Upper lobe of left lung (tissue), 6 donors: ENCODE data around the gene TMCC3. TPM values are rescaled to one million over a fixed set of nuclear protein-coding genes. Genes with fewer than 3 reads are reported as not detected.
A peak's percentile ranks its signal among the peaks of the same experiment; 100 is the strongest.

Experiments
- ATAC-seq, 2 donors: fragments of 200-7000 bp; cut with Tn5 transposase; one replicate each; pipeline ENCODE4 v1.9.1; 2022; ENCODE audit warnings: mild to moderate bottlenecking in 2 of 2, moderate library complexity in 2 of 2; ENCODE audit not compliant: low FRiP score in 2 of 2
- DNase-seq, 2 donors: peaks; one replicate each; pipeline ENCODE4 v3.0.0-alpha.2; 2019 to 2020
- H3K27ac ChIP-seq, 4 donors: fragments of 200-600 bp; sonication (generic); one replicate each; pipeline ENCODE4 v1.5.1; 2016 to 2019
- H3K27me3 ChIP-seq, 4 donors: fragments of 200-600 bp; sonication (generic); one replicate each; pipeline ENCODE4 v1.5.1; 2017 to 2019
- H3K36me3 ChIP-seq, 4 donors: fragments of 200-600 bp; sonication (generic); one replicate each; pipeline ENCODE4 v1.5.1; 2016 to 2019
- H3K4me1 ChIP-seq, 4 donors: fragments of 200-600 bp; sonication (generic); one replicate each; pipeline ENCODE4 v1.5.1; 2018 to 2019
- H3K4me3 ChIP-seq, 4 donors: fragments of 200-600 bp; sonication (generic); one replicate each; pipeline ENCODE4 v1.5.1; 2017 to 2019; ENCODE audit warnings: mild to moderate bottlenecking in 2 of 4, moderate library complexity in 1 of 4
- H3K9me3 ChIP-seq, 4 donors: fragments of 200-600 bp; sonication (generic); one replicate each; pipeline ENCODE4 v1.5.1; 2018 to 2019
- EP300 ChIP-seq, 4 donors: sonication (generic); formaldehyde crosslinking; IDR thresholded peaks; one replicate each; pipeline ENCODE4 v1.5.1; 2017; ENCODE audit warnings: antibody characterized with exemption in 4 of 4, control low read depth in 2 of 4
- POLR2A ChIP-seq, 4 donors: fragments of 450-650 bp; IDR thresholded peaks; one replicate each; pipeline ENCODE4 v1.5.1; 2016 to 2017; ENCODE audit warnings: antibody characterized with exemption in 4 of 4, mild to moderate bottlenecking in 2 of 4
- POLR2AphosphoS5 ChIP-seq, 2 donors: sonication (generic); formaldehyde crosslinking; IDR thresholded peaks; one replicate each; pipeline ENCODE4 v1.5.1; 2017; ENCODE audit warnings: antibody characterized with exemption in 2 of 2
- WGBS, 2 donors: methylation state at CpG; one replicate each; pipeline ENCODE4 v1.1.5; 2017 to 2018; 5-methylcytosine and 5-hydroxymethylcytosine counted together
- total RNA-seq, 6 donors: library from RNA; depleted of rRNA in 4 of 6; stranded (reverse); fragments of >200 nt in 4 of 6; gene quantifications; one replicate each; pipeline versions ENCODE4 v1.1.0 to v1.2.1, GENCODE V29; 2016 to 2021
- TF ChIP-seq, protein P1 (sequence below), 6 experiments: fragments of 450-650 bp in 4 of 6; fragments of 200-600 bp in 2 of 6; sonication (generic) in 2 of 6; IDR thresholded peaks; one replicate each; pipeline ENCODE4 v1.5.1; 2016 to 2019; ENCODE audit warnings: antibody characterized with exemption in 6 of 6
- donor health status: DM: no; HTN: no; CAD: no; lungs with moderate emphysema.
- donor health status: DM: no; HTN: yes; CAD: no; lungs with severe emphysema.

The TMCC3 gene
- total RNA-seq, 6 donors from 2014 or later: 5.4 to 17.4 (median 12.7) TPM

DNA sequence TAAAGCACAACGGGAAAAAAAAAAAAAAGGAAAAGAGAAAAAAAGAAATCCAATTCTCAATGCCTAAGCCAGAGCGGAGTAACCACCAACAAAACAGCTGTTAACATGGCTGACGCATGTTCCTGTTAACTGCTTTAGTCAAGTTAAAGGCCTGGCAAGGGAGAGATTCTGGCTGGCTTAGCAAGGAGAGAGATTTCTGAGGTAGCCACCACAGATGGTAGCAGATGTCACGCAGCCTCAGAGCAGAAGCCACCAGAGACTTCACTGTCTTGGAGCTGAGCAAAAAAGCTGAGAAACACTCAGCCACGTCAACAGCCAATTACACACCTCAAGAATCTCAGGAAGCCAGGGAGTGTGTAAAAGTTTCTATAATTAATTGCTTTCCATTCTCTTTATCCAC lies 87.1 kb downstream of the TMCC3 start:
- WGBS, 2 donors: 80 to 82% methylated on average over 5 of the region's 5 CpGs
- Histone ChIP-seq H3K27ac (no peak overlapping the region), H3K4me3 (no peak overlapping the region), H3K9me3 (no peaks in the 10 kb centered on the region), H3K27me3 (no peaks in the 10 kb centered on the region), H3K4me1 (no peaks in the 10 kb centered on the region), H3K36me3 (no peaks in the 10 kb centered on the region)
- DNase-seq: no peak
- ATAC-seq: no peak
- no peak for TF ChIP-seq EP300 (IDR thresholded peaks at IDR 0.05)
- no peak for TF ChIP-seq POLR2A (IDR thresholded peaks at IDR 0.05)
- TF ChIP-seq POLR2AphosphoS5 (IDR thresholded peaks at IDR 0.05): no peak
- TF ChIP-seq, protein P1, sequence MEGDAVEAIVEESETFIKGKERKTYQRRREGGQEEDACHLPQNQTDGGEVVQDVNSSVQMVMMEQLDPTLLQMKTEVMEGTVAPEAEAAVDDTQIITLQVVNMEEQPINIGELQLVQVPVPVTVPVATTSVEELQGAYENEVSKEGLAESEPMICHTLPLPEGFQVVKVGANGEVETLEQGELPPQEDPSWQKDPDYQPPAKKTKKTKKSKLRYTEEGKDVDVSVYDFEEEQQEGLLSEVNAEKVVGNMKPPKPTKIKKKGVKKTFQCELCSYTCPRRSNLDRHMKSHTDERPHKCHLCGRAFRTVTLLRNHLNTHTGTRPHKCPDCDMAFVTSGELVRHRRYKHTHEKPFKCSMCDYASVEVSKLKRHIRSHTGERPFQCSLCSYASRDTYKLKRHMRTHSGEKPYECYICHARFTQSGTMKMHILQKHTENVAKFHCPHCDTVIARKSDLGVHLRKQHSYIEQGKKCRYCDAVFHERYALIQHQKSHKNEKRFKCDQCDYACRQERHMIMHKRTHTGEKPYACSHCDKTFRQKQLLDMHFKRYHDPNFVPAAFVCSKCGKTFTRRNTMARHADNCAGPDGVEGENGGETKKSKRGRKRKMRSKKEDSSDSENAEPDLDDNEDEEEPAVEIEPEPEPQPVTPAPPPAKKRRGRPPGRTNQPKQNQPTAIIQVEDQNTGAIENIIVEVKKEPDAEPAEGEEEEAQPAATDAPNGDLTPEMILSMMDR (IDR thresholded peaks at IDR 0.05): no peak

DNA sequence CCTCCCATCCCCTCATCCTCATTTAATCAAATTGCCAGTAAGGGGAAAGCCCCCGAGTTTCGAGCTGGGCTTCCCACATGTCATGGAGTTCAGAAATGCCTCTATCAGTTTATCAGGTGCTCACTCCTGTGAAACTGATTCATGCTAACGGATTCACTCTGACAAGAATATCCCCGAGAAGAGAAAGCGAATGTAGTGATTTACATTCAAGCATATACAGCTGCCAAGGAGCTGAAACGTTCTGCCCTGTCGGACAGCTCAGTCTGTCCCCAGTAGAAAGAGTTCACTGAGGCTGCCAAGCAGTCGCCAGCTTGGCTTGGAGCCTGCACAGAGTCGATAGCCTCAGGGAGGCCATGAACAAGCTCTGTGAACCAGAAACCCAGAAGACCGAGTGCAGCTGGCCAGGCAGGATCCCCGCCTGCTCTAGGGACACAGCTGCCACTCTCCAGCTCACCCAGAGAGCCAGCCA lies 88.4 kb downstream of the TMCC3 start:
- no peak for DNase-seq
- ATAC-seq: no peak
- no peak overlapping the region for H3K4me3 ChIP-seq
- H3K4me1 ChIP-seq: no peaks in the 10 kb centered on the region
- H3K36me3 ChIP-seq: no peaks in the 10 kb centered on the region
- no peak overlapping the region for H3K27ac ChIP-seq
- no peaks in the 10 kb centered on the region for H3K27me3 ChIP-seq
- TF ChIP-seq EP300 (IDR thresholded peaks at IDR 0.05): no peak
- TF ChIP-seq POLR2AphosphoS5 (IDR thresholded peaks at IDR 0.05): no peak
- TF ChIP-seq POLR2A (IDR thresholded peaks at IDR 0.05): no peak
- TF ChIP-seq, protein P1 (IDR thresholded peaks at IDR 0.05): no peak
- WGBS, 2 donors: 74 to 75% methylated on average over 11 of the region's 11 CpGs
- no peaks in the 10 kb centered on the region for H3K9me3 ChIP-seq

DNA sequence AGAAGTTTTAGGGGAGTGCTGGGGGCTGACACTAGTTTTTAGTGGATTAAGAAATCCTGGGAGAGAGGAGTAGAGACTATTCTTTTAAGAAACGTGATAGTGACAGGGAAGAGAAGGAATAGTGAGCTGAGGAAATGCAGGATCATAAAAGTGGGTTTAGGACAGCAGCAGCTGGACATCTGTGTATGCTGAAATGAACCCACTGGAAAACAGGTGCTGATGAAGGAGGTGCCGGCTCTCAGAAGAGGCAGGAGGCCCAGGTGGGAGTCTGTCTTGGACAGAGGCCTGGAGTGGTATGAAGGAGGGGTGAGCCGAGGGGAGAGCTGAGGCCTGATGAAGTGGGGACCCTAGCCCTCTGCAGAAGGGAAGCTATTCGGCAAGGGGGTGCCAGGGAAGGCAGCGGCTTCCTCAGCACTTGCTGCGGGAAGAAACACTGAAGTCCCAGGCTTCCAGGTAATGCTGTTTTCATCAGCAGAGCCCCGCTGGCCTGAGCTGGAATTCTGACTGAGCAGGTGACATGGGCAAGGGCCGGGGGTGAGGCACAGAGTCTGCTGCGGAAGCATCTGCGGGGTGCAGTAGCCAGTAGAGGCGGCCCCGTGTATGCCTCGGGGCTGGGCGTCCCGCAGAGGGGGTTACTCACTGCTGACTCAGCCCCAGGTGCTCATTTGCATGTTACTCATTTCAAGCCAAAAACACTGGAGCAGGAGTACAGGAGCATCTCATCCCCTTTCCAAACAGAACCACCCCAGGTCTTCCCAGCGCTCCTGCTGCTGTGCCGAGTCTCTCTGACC lies 89.7 kb downstream of the TMCC3 start:
- H3K4me1 ChIP-seq: no peaks in the 10 kb centered on the region
- H3K27ac ChIP-seq: no peak overlapping the region
- H3K9me3 ChIP-seq: no peaks in the 10 kb centered on the region
- WGBS, 2 donors: 72 to 79% methylated on average over 8 to 17 of the region's 17 CpGs
- H3K4me3 ChIP-seq: no peak overlapping the region
- peak in 1 of 2 donors; percentile 52 for DNase-seq
- H3K36me3 ChIP-seq: no peaks in the 10 kb centered on the region
- ATAC-seq: peak; percentile 21 to 58
- TF ChIP-seq, protein P1 (IDR thresholded peaks at IDR 0.05): no peak
- TF ChIP-seq POLR2A (IDR thresholded peaks at IDR 0.05): no peak
- TF ChIP-seq EP300 (IDR thresholded peaks at IDR 0.05): no peak
- TF ChIP-seq POLR2AphosphoS5 (IDR thresholded peaks at IDR 0.05): no peak
- no peaks in the 10 kb centered on the region for H3K27me3 ChIP-seq

DNA sequence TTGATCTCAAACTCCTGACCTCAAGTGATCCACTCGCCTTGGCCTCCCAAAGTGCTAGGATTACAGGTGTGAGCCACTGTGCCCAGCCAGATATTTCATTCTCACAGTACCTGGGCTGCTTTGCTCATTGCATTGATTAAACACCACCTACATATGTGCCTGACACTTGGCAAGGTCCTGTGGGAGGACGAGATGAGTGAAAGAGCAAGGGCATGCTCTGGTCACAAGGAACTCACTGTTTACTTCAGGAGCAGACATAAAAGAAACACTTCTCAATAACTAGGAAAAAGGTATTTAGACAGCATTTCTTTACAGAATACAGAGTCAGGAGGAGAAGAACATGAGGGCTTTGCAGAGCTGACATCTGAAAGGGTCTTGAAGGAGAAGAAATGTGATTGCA lies 91.7 kb downstream of the TMCC3 start:
- ATAC-seq (no peak), DNase-seq (no peak)
- 62 to 67% methylated on average over 2 of the region's 2 CpGs for WGBS, 2 donors
- Histone ChIP-seq H3K4me1 (no peaks in the 10 kb centered on the region), H3K27ac (no peak overlapping the region), H3K36me3 (no peaks in the 10 kb centered on the region), H3K9me3 (no peaks in the 10 kb centered on the region), H3K4me3 (no peak overlapping the region), H3K27me3 (no peaks in the 10 kb centered on the region)
- no peak for TF ChIP-seq EP300 (IDR thresholded peaks at IDR 0.05)
- no peak for TF ChIP-seq POLR2AphosphoS5 (IDR thresholded peaks at IDR 0.05)
- no peak for TF ChIP-seq POLR2A (IDR thresholded peaks at IDR 0.05)
- TF ChIP-seq, protein P1 (IDR thresholded peaks at IDR 0.05): no peak
